Activated CD8-positive, alpha-beta T cell treated with anti-CD3 and anti-CD28 coated beads, Interleukin-2, amount 10 ng/mL, durations not matched to agents 7 days and 5 days (primary cell): ENCODE measurements around the gene ABCC12. TPM values are rescaled to one million over a fixed set of nuclear protein-coding genes. Genes with fewer than 3 reads are reported as not detected.

Experiments used
- ATAC-seq: fragments of 150-1000 bp; cut with Tn5 transposase; one replicate; pipeline ENCODE4 v1.10.0; 2021; ENCODE audit warnings: moderate library complexity
- CTCF ChIA-PET: fragments of 350-600 bp; sonication (Branson Sonifier 250); formaldehyde crosslinking; loops from one replicate; lab custom pipeline; 2021; ENCODE audit warnings: antibody characterized with exemption; lab: Charles Lee
- POLR2A ChIA-PET: fragments of 350-600 bp; sonication (Branson Sonifier 250); formaldehyde crosslinking; loops from one replicate; lab custom pipeline; 2021; ENCODE audit warnings: antibody characterized with exemption; lab: Charles Lee
- DNase-seq: peaks from one replicate; pipeline ENCODE4 v3.0.0-alpha.2; 2020
- H3K27ac Mint-ChIP-seq: one replicate; pipeline ENCODE4 v1.8.0; 2021; ENCODE audit warnings: mild to moderate bottlenecking, mixed read lengths
- H3K27me3 Mint-ChIP-seq: one replicate; pipeline ENCODE4 v1.8.0; 2021; ENCODE audit warnings: low read depth, mixed read lengths
- H3K36me3 Mint-ChIP-seq: one replicate; pipeline ENCODE4 v1.8.0; 2021; ENCODE audit warnings: low read depth, mixed read lengths
- H3K4me1 Mint-ChIP-seq: one replicate; pipeline ENCODE4 v1.8.0; 2021; ENCODE audit warnings: low read depth, mixed read lengths
- H3K4me3 Mint-ChIP-seq: one replicate; pipeline ENCODE4 v1.8.0; 2021; ENCODE audit warnings: mild to moderate bottlenecking, mixed read lengths
- H3K9me3 Mint-ChIP-seq: one replicate; pipeline ENCODE4 v1.8.0; 2022; ENCODE audit warnings: mixed read lengths; ENCODE audit not compliant: insufficient read depth
- total RNA-seq, 2 experiments: library from RNA; stranded (reverse); gene quantifications; one replicate each; pipeline ENCODE4 v1.2.3, GENCODE V29; 2021

Gene ABCC12
- total RNA-seq, 2 experiments from 2014 or later = not detected

DNA sequence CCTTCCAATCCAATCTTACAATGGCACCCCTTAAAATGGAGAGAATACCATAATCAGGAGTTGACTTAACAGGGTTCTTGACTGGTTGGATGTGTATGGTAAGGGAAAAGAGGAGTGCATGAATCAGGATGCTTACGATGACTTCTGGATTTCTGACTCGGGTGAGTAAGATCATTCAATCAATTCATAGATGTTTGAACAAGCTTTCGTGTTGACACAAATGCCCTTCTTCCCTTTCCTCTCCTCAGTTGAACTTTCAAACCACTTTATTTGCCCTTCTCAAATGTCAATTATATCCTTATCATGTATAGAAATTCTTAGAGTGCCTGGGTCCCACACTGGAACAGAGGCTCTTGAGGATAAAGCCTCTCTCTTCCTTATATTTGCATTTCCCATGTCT, 25.9 kb downstream of the ABCC12 start:
- ATAC-seq (no peak), DNase-seq (no peak)
- no peaks in the 10 kb centered on the region for H3K9me3 Mint-ChIP-seq
- no peaks in the 10 kb centered on the region for H3K36me3 Mint-ChIP-seq
- ChIA-PET CTCF (no interaction called here), POLR2A (no interaction called here)
- H3K4me3 Mint-ChIP-seq = no peak overlapping the region
- H3K4me1 Mint-ChIP-seq = no peaks in the 10 kb centered on the region
- no peaks in the 10 kb centered on the region for H3K27me3 Mint-ChIP-seq
- H3K27ac Mint-ChIP-seq = no peak overlapping the region

GRCh38 chr16:48128769-48129168, 27.0 kb downstream of the ABCC12 start:
- no peaks in the 10 kb centered on the region for H3K27me3 Mint-ChIP-seq

DNA sequence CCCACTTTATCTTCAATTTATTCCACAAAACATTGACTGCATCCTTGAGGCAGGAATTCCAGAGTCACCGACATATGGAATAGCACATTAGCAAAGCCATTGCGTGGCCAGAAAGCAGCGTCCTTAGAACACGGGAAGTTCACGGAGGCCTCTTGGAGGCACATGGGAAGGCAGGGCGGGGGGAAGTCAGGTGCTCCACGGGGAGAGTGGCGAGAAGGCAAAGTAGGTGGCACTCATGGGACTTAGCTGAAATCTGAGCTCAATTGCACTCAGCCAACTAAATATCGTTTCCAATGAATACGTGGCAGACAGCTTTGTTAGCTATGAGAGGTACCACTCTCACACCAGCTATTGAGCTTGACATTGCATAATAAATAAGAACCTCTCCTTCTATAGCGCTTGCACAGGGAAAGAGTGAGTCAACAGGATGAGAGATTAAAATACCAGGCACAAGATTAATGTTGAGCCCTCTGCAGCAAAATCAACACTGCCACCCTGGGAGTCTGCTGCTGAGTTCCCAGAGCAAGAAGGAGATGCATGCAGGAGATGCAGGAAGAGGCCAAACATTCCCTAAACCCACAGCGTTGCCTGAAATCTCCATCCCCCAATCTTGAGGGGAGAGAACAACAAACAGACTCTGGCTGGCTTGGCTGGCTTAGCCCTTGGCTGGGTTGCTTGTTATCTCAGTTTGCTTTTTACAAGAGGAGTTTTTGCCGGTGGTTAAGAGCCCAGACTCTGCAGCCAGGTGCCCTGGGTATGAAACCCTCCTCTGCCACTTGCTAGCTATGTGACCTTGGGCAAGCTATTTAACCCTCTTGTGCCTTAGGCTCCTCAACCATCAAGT, 28.8 kb downstream of the ABCC12 start:
- H3K27ac Mint-ChIP-seq = no peak overlapping the region
- no peak for ATAC-seq
- H3K36me3 Mint-ChIP-seq = no peaks in the 10 kb centered on the region
- H3K27me3 Mint-ChIP-seq = no peaks in the 10 kb centered on the region
- H3K9me3 Mint-ChIP-seq = no peaks in the 10 kb centered on the region
- H3K4me1 Mint-ChIP-seq = no peaks in the 10 kb centered on the region
- POLR2A ChIA-PET = no interaction called here
- CTCF ChIA-PET = no interaction called here
- H3K4me3 Mint-ChIP-seq = no peak overlapping the region
- DNase-seq = no peak

More at GRCh38 chr16:48128769-48129168, 27.0 kb downstream of the ABCC12 start:
- Mint-ChIP-seq H3K4me3 (no peak overlapping the region), H3K9me3 (no peaks in the 10 kb centered on the region), H3K36me3 (no peaks in the 10 kb centered on the region), H3K4me1 (no peaks in the 10 kb centered on the region), H3K27ac (no peak overlapping the region)
- DNase-seq (no peak), ATAC-seq (no peak)
- ChIA-PET CTCF (no interaction called here), POLR2A (no interaction called here)

- no peaks in the 10 kb centered on the region for H3K36me3 Mint-ChIP-seq
- no peaks in the 10 kb centered on the region for H3K9me3 Mint-ChIP-seq
- ATAC-seq (no peak), DNase-seq (no peak)
- no peaks in the 10 kb centered on the region for H3K27me3 Mint-ChIP-seq
- POLR2A ChIA-PET = no interaction called here
- CTCF ChIA-PET = interaction anchor here (0.7 kb wide), 1 partner anchor 12 kb away, joined by 3 read pairs; no protein-coding TSS in a partner anchor
- no peak overlapping the region for H3K27ac Mint-ChIP-seq
- no peak overlapping the region for H3K4me3 Mint-ChIP-seq
- H3K4me1 Mint-ChIP-seq = no peaks in the 10 kb centered on the region
Observed at GRCh38 chr16:48125888-48126287, 29.9 kb downstream of the ABCC12 start.

DNA sequence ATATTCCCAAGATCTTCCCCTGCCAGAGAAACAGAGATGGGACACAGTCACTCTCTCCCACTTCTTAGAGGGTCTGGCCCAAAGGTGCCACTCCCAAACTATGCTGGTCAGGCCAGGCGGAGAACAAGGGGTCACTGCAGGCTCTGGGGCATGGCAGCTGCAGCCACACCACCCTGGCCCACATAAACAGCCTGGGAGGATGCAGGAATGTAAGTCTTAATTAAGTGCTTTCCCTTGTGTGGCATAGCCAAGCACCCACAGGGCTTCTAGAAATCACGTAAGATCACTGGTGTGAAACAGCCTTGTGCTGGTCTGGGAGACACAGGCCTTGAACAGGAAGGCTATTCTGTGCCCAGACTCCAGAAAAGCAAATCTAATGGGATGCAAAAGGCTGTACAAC, 31.5 kb downstream of the ABCC12 start:
- no peak for ATAC-seq
- ChIA-PET CTCF (interaction anchor here (0.8 kb wide), 1 partner anchor 41 kb away, joined by 3 read pairs; no protein-coding TSS in a partner anchor), POLR2A (no interaction called here)
- DNase-seq = no peak
- H3K4me1 Mint-ChIP-seq = no peaks in the 10 kb centered on the region
- no peak overlapping the region for H3K4me3 Mint-ChIP-seq
- no peaks in the 10 kb centered on the region for H3K36me3 Mint-ChIP-seq
- no peaks in the 10 kb centered on the region for H3K9me3 Mint-ChIP-seq
- no peaks in the 10 kb centered on the region for H3K27me3 Mint-ChIP-seq
- no peak overlapping the region for H3K27ac Mint-ChIP-seq

GRCh38 chr16:48123104-48123788, 32.5 kb downstream of the ABCC12 start:
- ChIA-PET CTCF (interaction anchor here (0.8 kb wide), 1 partner anchor 42 kb away, joined by 3 read pairs; no protein-coding TSS in a partner anchor), POLR2A (interaction anchor here (0.7 kb wide), 1 partner anchor 14 kb away, joined by 4 read pairs; no protein-coding TSS in a partner anchor)
- Mint-ChIP-seq H3K27ac (no peak overlapping the region), H3K36me3 (no peaks in the 10 kb centered on the region), H3K9me3 (no peaks in the 10 kb centered on the region), H3K27me3 (no peaks in the 10 kb centered on the region), H3K4me3 (no peak overlapping the region), H3K4me1 (no peaks in the 10 kb centered on the region)
- peak; percentile 20 for DNase-seq
- no peak for ATAC-seq

- Mint-ChIP-seq H3K4me1 (no peaks in the 10 kb centered on the region), H3K27ac (no peak overlapping the region), H3K36me3 (no peaks in the 10 kb centered on the region), H3K4me3 (no peak overlapping the region), H3K27me3 (no peaks in the 10 kb centered on the region), H3K9me3 (no peaks in the 10 kb centered on the region)
- CTCF ChIA-PET = no interaction called here
- no peak for ATAC-seq
- POLR2A ChIA-PET = no interaction called here
- DNase-seq = no peak
Observed at GRCh38 chr16:48121276-48121675, 34.5 kb downstream of the ABCC12 start.

DNA sequence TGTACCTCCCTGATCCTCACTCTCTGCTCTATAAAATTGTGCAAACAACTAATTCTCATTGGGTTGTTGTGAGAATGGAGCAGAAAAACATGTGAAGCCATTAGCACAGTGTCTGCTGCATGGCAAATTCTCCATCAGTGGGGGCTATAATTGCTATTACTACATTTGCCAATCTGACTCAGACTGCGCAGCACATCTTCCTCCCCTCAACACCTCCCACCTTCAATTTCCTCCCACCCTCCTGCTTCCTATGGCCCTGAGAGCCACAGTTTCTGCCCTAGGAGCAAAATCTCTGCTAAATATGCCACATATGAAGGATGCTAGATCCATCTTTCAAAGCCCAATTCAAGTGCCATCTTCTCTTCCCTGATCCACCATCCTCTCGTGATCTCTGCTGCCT, 37.0 kb downstream of the ABCC12 start:
- no peak for DNase-seq
- POLR2A ChIA-PET = no interaction called here
- H3K27ac Mint-ChIP-seq = no peak overlapping the region
- CTCF ChIA-PET = no interaction called here
- H3K36me3 Mint-ChIP-seq = no peaks in the 10 kb centered on the region
- H3K27me3 Mint-ChIP-seq = no peaks in the 10 kb centered on the region
- no peak overlapping the region for H3K4me3 Mint-ChIP-seq
- H3K4me1 Mint-ChIP-seq = no peaks in the 10 kb centered on the region
- ATAC-seq = no peak
- H3K9me3 Mint-ChIP-seq = no peaks in the 10 kb centered on the region

GRCh38 chr16:48117217-48118105, 38.3 kb downstream of the ABCC12 start:
- peak; percentile 88 for ATAC-seq
- POLR2A ChIA-PET = no interaction called here
- H3K27me3 Mint-ChIP-seq = no peaks in the 10 kb centered on the region
- H3K9me3 Mint-ChIP-seq = no peaks in the 10 kb centered on the region
- CTCF ChIA-PET = interaction anchor here (0.8 kb wide), 2 partner anchors 20 to 975 kb away, joined by 3 to 4 read pairs; no protein-coding TSS in a partner anchor
- no peaks in the 10 kb centered on the region for H3K4me1 Mint-ChIP-seq
- peak; percentile 62 for DNase-seq
- no peak overlapping the region for H3K4me3 Mint-ChIP-seq
- no peaks in the 10 kb centered on the region for H3K36me3 Mint-ChIP-seq
- H3K27ac Mint-ChIP-seq = no peak overlapping the region

DNA sequence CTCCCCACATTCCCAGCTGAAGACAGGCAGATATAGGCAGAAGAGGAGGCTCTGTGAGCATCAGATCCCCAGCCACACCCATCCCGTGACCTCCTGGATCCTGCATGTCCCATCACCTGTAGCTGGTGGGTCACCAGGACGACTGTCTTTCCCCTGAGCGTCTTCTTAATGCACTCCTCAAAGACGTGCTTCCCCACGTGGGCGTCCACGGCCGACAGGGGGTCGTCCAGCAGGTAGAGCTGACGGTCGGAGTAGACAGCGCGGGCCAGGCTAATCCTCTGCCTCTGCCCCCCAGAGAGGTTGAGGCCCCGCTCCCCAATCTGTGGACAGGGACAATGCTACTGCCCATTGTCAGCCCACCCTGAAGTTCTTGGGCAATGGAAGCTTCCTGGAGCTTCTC, 40.5 kb downstream of the ABCC12 start:
- Mint-ChIP-seq H3K4me1 (no peaks in the 10 kb centered on the region), H3K27ac (no peak overlapping the region), H3K27me3 (no peaks in the 10 kb centered on the region), H3K4me3 (no peak overlapping the region), H3K36me3 (no peaks in the 10 kb centered on the region), H3K9me3 (no peaks in the 10 kb centered on the region)
- ChIA-PET CTCF (interaction anchor here (1.4 kb wide), 1 partner anchor 974 kb away, joined by 3 read pairs; no protein-coding TSS in a partner anchor), POLR2A (no interaction called here)
- DNase-seq (no peak), ATAC-seq (no peak)

DNA sequence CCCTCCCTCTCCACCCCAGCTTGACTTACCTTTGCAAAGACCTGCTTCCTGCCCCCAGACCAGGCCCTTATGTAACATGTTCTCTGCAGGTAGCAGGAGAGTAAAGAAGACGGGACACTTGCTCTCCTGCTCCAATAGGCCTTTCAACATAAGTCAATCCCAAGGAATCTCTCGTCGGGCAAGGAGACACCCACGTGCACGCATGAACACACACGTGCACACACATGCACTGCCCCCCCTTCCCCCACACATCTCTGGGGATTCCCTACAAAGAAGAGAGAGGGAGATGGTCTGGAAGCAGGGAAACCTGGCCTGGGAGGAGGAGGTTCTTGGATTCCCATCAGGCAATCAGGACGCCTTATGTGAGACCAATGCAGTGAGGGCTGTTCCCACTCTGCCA, 41.4 kb downstream of the ABCC12 start:
- POLR2A ChIA-PET = no interaction called here
- H3K4me1 Mint-ChIP-seq = no peaks in the 10 kb centered on the region
- ATAC-seq (no peak), DNase-seq (no peak)
- H3K9me3 Mint-ChIP-seq = no peaks in the 10 kb centered on the region
- no peaks in the 10 kb centered on the region for H3K36me3 Mint-ChIP-seq
- no peak overlapping the region for H3K27ac Mint-ChIP-seq
- H3K27me3 Mint-ChIP-seq = no peaks in the 10 kb centered on the region
- CTCF ChIA-PET = interaction anchor here (0.9 to 1.2 kb wide), 2 partner anchors 12 to 973 kb away, joined by 3 read pairs; no protein-coding TSS in a partner anchor
- no peak overlapping the region for H3K4me3 Mint-ChIP-seq
